TTC549 (cell line): ENCODE results near the gene UBE2D3.

Experiments used
- FAIRE-seq: peaks from 2 replicates; lab custom pipeline; 2012; peaks lifted over from hg19 to GRCh38; lab: Jason Lieb, UNC

UBE2D3 gene

GRCh38 chr4:102791318-102791835 lies 36.0 kb downstream of the UBE2D3 start:
- FAIRE-seq: no peak

- FAIRE-seq: no peak
Measured at GRCh38 chr4:102789317-102789717, 38.0 kb downstream of the UBE2D3 start.

GRCh38 chr4:102787944-102788343 lies 39.4 kb downstream of the UBE2D3 start:
- no peak for FAIRE-seq

GRCh38 chr4:102787096-102787881 lies 40.1 kb downstream of the UBE2D3 start:
- no peak for FAIRE-seq

- no peak for FAIRE-seq
Measured at GRCh38 chr4:102786279-102786678, 41.1 kb downstream of the UBE2D3 start.

GRCh38 chr4:102783006-102783405 lies 44.3 kb downstream of the UBE2D3 start:
- no peak for FAIRE-seq

GRCh38 chr4:102781570-102781969 lies 45.8 kb downstream of the UBE2D3 start:
- FAIRE-seq: no peak

- no peak for FAIRE-seq
Measured at GRCh38 chr4:102780476-102781144, 46.7 kb downstream of the UBE2D3 start.

- FAIRE-seq: no peak
Measured at GRCh38 chr4:102779204-102779603, 48.1 kb downstream of the UBE2D3 start.

GRCh38 chr4:102778720-102779119 lies 48.6 kb downstream of the UBE2D3 start:
- FAIRE-seq: no peak

- no peak for FAIRE-seq
Measured at GRCh38 chr4:102775805-102776204, 51.5 kb downstream of the UBE2D3 start.

GRCh38 chr4:102774254-102774653 lies 53.1 kb downstream of the UBE2D3 start:
- no peak for FAIRE-seq

- FAIRE-seq: no peak
Measured at GRCh38 chr4:102772738-102773340, 54.5 kb downstream of the UBE2D3 start.

- no peak for FAIRE-seq
Measured at GRCh38 chr4:102764901-102765300, 62.5 kb downstream of the UBE2D3 start.

GRCh38 chr4:102761906-102762305 lies 65.4 kb downstream of the UBE2D3 start:
- FAIRE-seq: no peak

GRCh38 chr4:102761296-102761701 lies 66.1 kb downstream of the UBE2D3 start:
- no peak for FAIRE-seq

- FAIRE-seq: no peak
Measured at GRCh38 chr4:102760645-102761295, 66.6 kb downstream of the UBE2D3 start, which contains the start of gene MANBA. Gene MANBA (minus strand): TSS chr4:102760968. CDS start chr4:102760894, 74 bp downstream.

GRCh38 chr4:102759831-102760644 lies 67.3 kb downstream of the UBE2D3 start:
- no peak for FAIRE-seq

- no peak for FAIRE-seq
Measured at GRCh38 chr4:102758241-102759160, 68.8 kb downstream of the UBE2D3 start.

GRCh38 chr4:102757681-102758080 lies 69.7 kb downstream of the UBE2D3 start:
- no peak for FAIRE-seq
